ENCODE results near the gene PDGFD.

DNA sequence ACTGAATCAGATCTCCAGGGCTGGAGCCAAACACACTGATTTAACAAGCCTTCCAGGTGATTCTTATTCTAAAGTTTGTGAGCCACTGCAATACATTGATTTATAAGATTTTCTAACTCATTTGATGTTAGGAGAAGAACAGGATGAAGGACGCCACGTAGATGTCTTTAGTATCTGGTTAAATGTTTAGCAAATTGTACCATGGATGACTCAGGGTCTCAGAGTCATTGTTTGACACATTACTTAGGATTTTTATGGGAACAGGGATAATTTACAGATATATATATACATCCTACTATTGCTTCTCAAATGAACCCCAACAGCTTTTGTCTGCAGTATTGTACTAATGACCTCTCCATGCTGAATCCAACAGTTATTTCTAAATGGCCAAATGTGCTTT is 270.6 kb downstream of the PDGFD start:
- TF ChIP-seq, protein P1, sequence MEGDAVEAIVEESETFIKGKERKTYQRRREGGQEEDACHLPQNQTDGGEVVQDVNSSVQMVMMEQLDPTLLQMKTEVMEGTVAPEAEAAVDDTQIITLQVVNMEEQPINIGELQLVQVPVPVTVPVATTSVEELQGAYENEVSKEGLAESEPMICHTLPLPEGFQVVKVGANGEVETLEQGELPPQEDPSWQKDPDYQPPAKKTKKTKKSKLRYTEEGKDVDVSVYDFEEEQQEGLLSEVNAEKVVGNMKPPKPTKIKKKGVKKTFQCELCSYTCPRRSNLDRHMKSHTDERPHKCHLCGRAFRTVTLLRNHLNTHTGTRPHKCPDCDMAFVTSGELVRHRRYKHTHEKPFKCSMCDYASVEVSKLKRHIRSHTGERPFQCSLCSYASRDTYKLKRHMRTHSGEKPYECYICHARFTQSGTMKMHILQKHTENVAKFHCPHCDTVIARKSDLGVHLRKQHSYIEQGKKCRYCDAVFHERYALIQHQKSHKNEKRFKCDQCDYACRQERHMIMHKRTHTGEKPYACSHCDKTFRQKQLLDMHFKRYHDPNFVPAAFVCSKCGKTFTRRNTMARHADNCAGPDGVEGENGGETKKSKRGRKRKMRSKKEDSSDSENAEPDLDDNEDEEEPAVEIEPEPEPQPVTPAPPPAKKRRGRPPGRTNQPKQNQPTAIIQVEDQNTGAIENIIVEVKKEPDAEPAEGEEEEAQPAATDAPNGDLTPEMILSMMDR (IDR thresholded peaks at IDR 0.05) = no peak
- TF ChIP-seq USF1 (CRISPR knock-in tag; IDR thresholded peaks at IDR 0.05) (no peak), ZSCAN18 (CRISPR knock-in tag; IDR thresholded peaks at IDR 0.05) (no peak), ZNF232 (CRISPR knock-in tag; IDR thresholded peaks at IDR 0.05) (no peak), IRF1 (CRISPR knock-in tag; IDR thresholded peaks at IDR 0.05) (no peak), SP1 (CRISPR knock-in tag; conservative IDR thresholded peaks at IDR 0.05) (no peak), ELF4 (CRISPR knock-in tag; IDR thresholded peaks at IDR 0.05; ENCODE audit: low read depth) (no peak)

All from WTC11 (cell line).